Ishikawa (cell line): Measurements from ENCODE around the gene NR3C2.

Experiments
- CEBPB ChIP-seq: IDR thresholded peaks from 2 replicates; pipeline ENCODE4 v1.6.1; 2012
- CREB1 ChIP-seq: IDR thresholded peaks from 2 replicates; pipeline ENCODE4 v1.6.1; 2012; ENCODE audit warnings: low read depth
- EGR1 ChIP-seq: IDR thresholded peaks from 2 replicates; pipeline ENCODE4 v1.6.1; 2012
- EP300 ChIP-seq: IDR thresholded peaks from 2 replicates; pipeline ENCODE4 v1.6.1; 2012; ENCODE audit warnings: borderline replicate concordance
- FOXM1 ChIP-seq: IDR thresholded peaks from 2 replicates; pipeline ENCODE4 v1.6.1; 2012; ENCODE audit warnings: low read depth, borderline replicate concordance
- NFIC ChIP-seq: IDR thresholded peaks from 2 replicates; pipeline ENCODE4 v1.6.1; 2012
- RAD21 ChIP-seq: IDR thresholded peaks from 2 replicates; pipeline ENCODE4 v1.6.1; 2012; ENCODE audit warnings: low read depth
- TAF1 ChIP-seq: IDR thresholded peaks from 2 replicates; pipeline ENCODE4 v1.6.1; 2012; ENCODE audit warnings: low read depth, mild to moderate bottlenecking
- TCF12 ChIP-seq: IDR thresholded peaks from 2 replicates; pipeline ENCODE4 v1.6.1; 2012; ENCODE audit warnings: low read depth
- TEAD4 ChIP-seq: IDR thresholded peaks from 2 replicates; pipeline ENCODE4 v1.6.1; 2012
- YY1 ChIP-seq: IDR thresholded peaks from 2 replicates; pipeline ENCODE4 v1.6.1; 2012; ENCODE audit warnings: low read depth
- TF ChIP-seq, protein P1 (sequence below): IDR thresholded peaks from 2 replicates; pipeline ENCODE4 v1.6.1; 2012; ENCODE audit warnings: low read depth, mild to moderate bottlenecking
- TF ChIP-seq, protein P2 (sequence below): IDR thresholded peaks from 2 replicates; pipeline ENCODE4 v1.6.1; 2012

DNA sequence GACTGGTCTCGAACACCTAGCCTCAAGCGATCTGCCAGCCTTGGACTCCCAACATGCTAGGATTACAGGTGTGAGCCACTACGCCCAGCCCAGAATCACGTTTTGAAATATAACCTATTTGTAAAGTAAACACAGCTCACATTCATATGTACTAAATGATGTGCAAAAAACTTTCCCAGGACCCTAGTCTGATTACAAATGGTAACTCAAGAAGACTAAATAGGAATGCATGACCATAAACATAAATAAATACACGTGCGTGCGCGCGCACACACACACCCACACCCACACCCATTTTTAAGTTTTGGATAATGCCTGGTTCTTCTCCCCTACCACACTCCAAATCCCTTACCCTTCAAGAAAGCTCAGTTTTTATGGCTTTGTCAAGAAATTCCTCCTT, 163.9 kb downstream of the NR3C2 start:
- no peak for TF ChIP-seq FOXM1
- no peak for TF ChIP-seq CREB1
- TF ChIP-seq TEAD4: no peak
- no peak for TF ChIP-seq YY1
- TF ChIP-seq EGR1: no peak
- TF ChIP-seq, protein P1, sequence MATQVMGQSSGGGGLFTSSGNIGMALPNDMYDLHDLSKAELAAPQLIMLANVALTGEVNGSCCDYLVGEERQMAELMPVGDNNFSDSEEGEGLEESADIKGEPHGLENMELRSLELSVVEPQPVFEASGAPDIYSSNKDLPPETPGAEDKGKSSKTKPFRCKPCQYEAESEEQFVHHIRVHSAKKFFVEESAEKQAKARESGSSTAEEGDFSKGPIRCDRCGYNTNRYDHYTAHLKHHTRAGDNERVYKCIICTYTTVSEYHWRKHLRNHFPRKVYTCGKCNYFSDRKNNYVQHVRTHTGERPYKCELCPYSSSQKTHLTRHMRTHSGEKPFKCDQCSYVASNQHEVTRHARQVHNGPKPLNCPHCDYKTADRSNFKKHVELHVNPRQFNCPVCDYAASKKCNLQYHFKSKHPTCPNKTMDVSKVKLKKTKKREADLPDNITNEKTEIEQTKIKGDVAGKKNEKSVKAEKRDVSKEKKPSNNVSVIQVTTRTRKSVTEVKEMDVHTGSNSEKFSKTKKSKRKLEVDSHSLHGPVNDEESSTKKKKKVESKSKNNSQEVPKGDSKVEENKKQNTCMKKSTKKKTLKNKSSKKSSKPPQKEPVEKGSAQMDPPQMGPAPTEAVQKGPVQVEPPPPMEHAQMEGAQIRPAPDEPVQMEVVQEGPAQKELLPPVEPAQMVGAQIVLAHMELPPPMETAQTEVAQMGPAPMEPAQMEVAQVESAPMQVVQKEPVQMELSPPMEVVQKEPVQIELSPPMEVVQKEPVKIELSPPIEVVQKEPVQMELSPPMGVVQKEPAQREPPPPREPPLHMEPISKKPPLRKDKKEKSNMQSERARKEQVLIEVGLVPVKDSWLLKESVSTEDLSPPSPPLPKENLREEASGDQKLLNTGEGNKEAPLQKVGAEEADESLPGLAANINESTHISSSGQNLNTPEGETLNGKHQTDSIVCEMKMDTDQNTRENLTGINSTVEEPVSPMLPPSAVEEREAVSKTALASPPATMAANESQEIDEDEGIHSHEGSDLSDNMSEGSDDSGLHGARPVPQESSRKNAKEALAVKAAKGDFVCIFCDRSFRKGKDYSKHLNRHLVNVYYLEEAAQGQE: no peak
- TF ChIP-seq, protein P2, sequence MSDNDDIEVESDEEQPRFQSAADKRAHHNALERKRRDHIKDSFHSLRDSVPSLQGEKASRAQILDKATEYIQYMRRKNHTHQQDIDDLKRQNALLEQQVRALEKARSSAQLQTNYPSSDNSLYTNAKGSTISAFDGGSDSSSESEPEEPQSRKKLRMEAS: no peak
- TF ChIP-seq CEBPB: no peak
- no peak for TF ChIP-seq EP300
- TF ChIP-seq TAF1: no peak
- no peak for TF ChIP-seq NFIC
- TF ChIP-seq RAD21: no peak
- no peak for TF ChIP-seq TCF12
